HepG2 (cell line): ENCODE results near the gene KRTAP5-9. TPM values are rescaled to one million over a fixed set of nuclear protein-coding genes. Genes with fewer than 3 reads are reported as not detected.
A peak's percentile ranks its signal among the peaks of the same experiment; 100 is the strongest.

Experiments
- ATAD3A ChIP-seq: sonication (generic); formaldehyde crosslinking; IDR thresholded peaks from 2 replicates; pipeline ENCODE4 v1.4.0; 2020; ENCODE audit warnings: missing genetic modification reagents
- BATF2 ChIP-seq: sonication (generic); formaldehyde crosslinking; IDR thresholded peaks from 2 replicates; pipeline ENCODE4 v1.8.0; 2022; ENCODE audit warnings: mild to moderate bottlenecking, missing genetic modification reagents, moderate library complexity
- BHLHE40 ChIP-seq: IDR thresholded peaks from 2 replicates; pipeline ENCODE4 v1.6.1; 2011; ENCODE audit warnings: low read length, improper control_type of control experiment
- CEBPB ChIP-seq: IDR thresholded peaks from 2 replicates; pipeline ENCODE4 v1.6.1; 2011; ENCODE audit warnings: low read depth, low read length, improper control_type of control experiment, borderline replicate concordance
- DZIP1 ChIP-seq: sonication (generic); formaldehyde crosslinking; IDR thresholded peaks from 2 replicates; pipeline ENCODE4 v1.5.0; 2020; ENCODE audit warnings: mild to moderate bottlenecking, missing genetic modification reagents
- ELF3 ChIP-seq: IDR thresholded peaks from 2 replicates; pipeline ENCODE4 v1.6.1; 2016; ENCODE audit warnings: missing genetic modification reagents, missing compliant biosample characterization
- HOXD1 ChIP-seq: sonication (generic); formaldehyde crosslinking; IDR thresholded peaks from 2 replicates; pipeline ENCODE4 v1.5.0; 2020; ENCODE audit warnings: missing genetic modification reagents
- MXI1 ChIP-seq: IDR thresholded peaks from 3 replicates; pipeline ENCODE4 v1.6.1; 2012; ENCODE audit warnings: low read depth, low read length, inconsistent platforms, borderline replicate concordance
- NFRKB ChIP-seq: fragments of 450-650 bp; IDR thresholded peaks from 2 replicates; pipeline ENCODE4 v1.6.1; 2017
- NFYC ChIP-seq: IDR thresholded peaks from 2 replicates; pipeline ENCODE4 v1.6.1; 2016; ENCODE audit warnings: missing genetic modification reagents, missing compliant biosample characterization
- RFX1 ChIP-seq: fragments of 450-650 bp; IDR thresholded peaks from 2 replicates; pipeline ENCODE4 v1.6.1; 2017
- RXRA ChIP-seq: sonication (generic); formaldehyde crosslinking; IDR thresholded peaks from 2 replicates; pipeline ENCODE4 v1.5.1; 2020; ENCODE audit warnings: missing genetic modification reagents
- SP1 ChIP-seq, 2 experiments: fragments of 450-650 bp in 1 of 2; sonication (generic) in 1 of 2; formaldehyde crosslinking in 1 of 2; IDR thresholded peaks; 2 replicates each; pipeline versions ENCODE4 v1.4.0 to v1.6.1; 2016 to 2020; ENCODE audit warnings: missing genetic modification reagents in 1 of 2
- THAP9 ChIP-seq: sonication (generic); formaldehyde crosslinking; IDR thresholded peaks from 2 replicates; pipeline ENCODE4; 2020; ENCODE audit warnings: missing genetic modification reagents, mild to moderate bottlenecking, borderline replicate concordance
- ZNF570 ChIP-seq: sonication (generic); formaldehyde crosslinking; IDR thresholded peaks from 2 replicates; pipeline ENCODE4 v1.4.0; 2020; ENCODE audit warnings: mild to moderate bottlenecking, missing genetic modification reagents, borderline replicate concordance
- polyA plus RNA-seq, 8 experiments: library from polyadenylated mRNA; depleted of rRNA in 3 of 8; stranded (reverse) in 7 of 8; unstranded in 1 of 8; fragments of >200 nt; fragmentation: Illumina TruSeq in 4 of 8; extraction: Trizol in 4 of 8; gene quantifications; 2 replicates each; pipeline versions ENCODE4 v1.2.1 to v1.2.3, GENCODE V29; 2011 to 2016; ENCODE audit warnings: low read depth in 4 of 8, missing spikeins in 1 of 8, mixed read lengths in 1 of 8; ENCODE audit not compliant: insufficient read depth in 1 of 8
- total RNA-seq, 5 experiments: library from RNA; depleted of rRNA; stranded (reverse); fragments of >200 nt; fragmentation: Illumina TruSeq; extraction: Trizol; gene quantifications; 2 replicates each; pipeline ENCODE4 v1.2.3, GENCODE V29; 2016; ENCODE audit warnings: low read depth in 1 of 5

The KRTAP5-9 gene
- total and polyA plus RNA-seq, 2 of the 13 experiments (the other 11 are each of a cell fraction or from before 2014, with no cell fraction given) = 0.09 TPM; not detected in 1

GRCh38 chr11:71525938-71526495, 22.2 kb upstream of the KRTAP5-9 start (continued):
- no peak for TF ChIP-seq THAP9 (CRISPR knock-in tag)
- 0 out of 2 replicates have a peak, but pooled peaks have one; percentile 7 for TF ChIP-seq NFYC (CRISPR knock-in tag)
- no peak for TF ChIP-seq BATF2 (CRISPR knock-in tag)
- TF ChIP-seq BHLHE40 = no peak
- TF ChIP-seq SP1 (IDR thresholded peaks at IDR 0.05) = no peak
- TF ChIP-seq SP1 (CRISPR knock-in tag; IDR thresholded peaks at IDR 0.05) = no peak
- TF ChIP-seq DZIP1 (CRISPR knock-in tag) = no peak
- TF ChIP-seq ATAD3A (CRISPR knock-in tag) = no peak
- TF ChIP-seq RFX1 = no peak
- TF ChIP-seq RXRA (CRISPR knock-in tag) = no peak
- no peak for TF ChIP-seq MXI1
- no peak for TF ChIP-seq ZNF570 (CRISPR knock-in tag)
- no peak for TF ChIP-seq CEBPB
- no peak for TF ChIP-seq HOXD1 (CRISPR knock-in tag)
- no peak for TF ChIP-seq NFRKB
- TF ChIP-seq ELF3 (CRISPR knock-in tag) = peak; percentile 63
